Left ventricle myocardium inferior (tissue), 1 donor: ENCODE measurements around the gene POM121L12. TPM values are rescaled to one million over a fixed set of nuclear protein-coding genes. Genes with fewer than 3 reads are reported as not detected.

ENCODE experiments used
- DNase-seq: peaks from one replicate; pipeline ENCODE4 v3.0.0-alpha.2; 2020
- H3K27ac ChIP-seq: fragments of 200-600 bp; replicated peaks from 2 replicates; pipeline ENCODE4 v1.8.0; 2021
- H3K27me3 ChIP-seq: fragments of 200-600 bp; 2 replicates; pipeline ENCODE4 v1.8.0; 2021; ENCODE audit warnings: low read depth
- H3K36me3 ChIP-seq: fragments of 200-600 bp; 2 replicates; pipeline ENCODE4 v1.8.0; 2021
- H3K4me1 ChIP-seq: fragments of 200-600 bp; 2 replicates; pipeline ENCODE4 v1.8.0; 2021
- H3K4me3 ChIP-seq: fragments of 200-600 bp; 2 replicates; pipeline ENCODE4 v1.8.0; 2021; ENCODE audit warnings: mild to moderate bottlenecking, moderate library complexity
- H3K9me3 ChIP-seq: fragments of 200-600 bp; replicated peaks from 2 replicates; pipeline ENCODE4 v1.8.0; 2021
- intact Hi-C: fragments of 100-400 bp; cut with micrococcal nuclease; formaldehyde crosslinking; loops from one replicate; pipeline ENCODE4 v1.11.0; 2022
- total RNA-seq: library from RNA; stranded (reverse); fragmentation: NEBNext Ultra II Directional; extraction: Animal tissue kit (Norgen Biotek cat#: 25700); gene quantifications from one replicate; pipeline ENCODE4 v1.2.1, GENCODE V29; 2021
- TF ChIP-seq, protein P1 (sequence below): fragments of 200-600 bp; IDR thresholded peaks from 2 replicates; pipeline ENCODE4 v1.8.0; 2021; ENCODE audit warnings: antibody characterized with exemption, mild to moderate bottlenecking, borderline replicate concordance
- donor health status: DM: no; HTN: yes; CAD: no; lungs with severe emphysema.

The POM121L12 gene
- total RNA-seq, 1 donor from 2014 or later, result not detected

GRCh38 chr7:53048638-53049037 is 13.2 kb downstream of the POM121L12 start:
- H3K36me3 ChIP-seq, result no peaks in the 10 kb centered on the region
- no peaks in the 10 kb centered on the region for H3K4me1 ChIP-seq
- no peak overlapping the region for H3K27ac ChIP-seq
- no peaks in the 10 kb centered on the region for H3K27me3 ChIP-seq
- intact Hi-C loops, result no loop called here
- TF ChIP-seq, protein P1, sequence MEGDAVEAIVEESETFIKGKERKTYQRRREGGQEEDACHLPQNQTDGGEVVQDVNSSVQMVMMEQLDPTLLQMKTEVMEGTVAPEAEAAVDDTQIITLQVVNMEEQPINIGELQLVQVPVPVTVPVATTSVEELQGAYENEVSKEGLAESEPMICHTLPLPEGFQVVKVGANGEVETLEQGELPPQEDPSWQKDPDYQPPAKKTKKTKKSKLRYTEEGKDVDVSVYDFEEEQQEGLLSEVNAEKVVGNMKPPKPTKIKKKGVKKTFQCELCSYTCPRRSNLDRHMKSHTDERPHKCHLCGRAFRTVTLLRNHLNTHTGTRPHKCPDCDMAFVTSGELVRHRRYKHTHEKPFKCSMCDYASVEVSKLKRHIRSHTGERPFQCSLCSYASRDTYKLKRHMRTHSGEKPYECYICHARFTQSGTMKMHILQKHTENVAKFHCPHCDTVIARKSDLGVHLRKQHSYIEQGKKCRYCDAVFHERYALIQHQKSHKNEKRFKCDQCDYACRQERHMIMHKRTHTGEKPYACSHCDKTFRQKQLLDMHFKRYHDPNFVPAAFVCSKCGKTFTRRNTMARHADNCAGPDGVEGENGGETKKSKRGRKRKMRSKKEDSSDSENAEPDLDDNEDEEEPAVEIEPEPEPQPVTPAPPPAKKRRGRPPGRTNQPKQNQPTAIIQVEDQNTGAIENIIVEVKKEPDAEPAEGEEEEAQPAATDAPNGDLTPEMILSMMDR, result no peak
- no peaks in the 10 kb centered on the region for H3K9me3 ChIP-seq
- DNase-seq, result no peak
- no peak overlapping the region for H3K4me3 ChIP-seq

- H3K27ac ChIP-seq, result no peak overlapping the region
- H3K4me3 ChIP-seq, result no peak overlapping the region
- no peak for DNase-seq
- no peaks in the 10 kb centered on the region for H3K4me1 ChIP-seq
- TF ChIP-seq, protein P1, result no peak
- no peaks in the 10 kb centered on the region for H3K36me3 ChIP-seq
- H3K9me3 ChIP-seq, result no peaks in the 10 kb centered on the region
- intact Hi-C loops, result no loop called here
- no peaks in the 10 kb centered on the region for H3K27me3 ChIP-seq
Measured at GRCh38 chr7:53050433-53050832, 15.0 kb downstream of the POM121L12 start.

DNA sequence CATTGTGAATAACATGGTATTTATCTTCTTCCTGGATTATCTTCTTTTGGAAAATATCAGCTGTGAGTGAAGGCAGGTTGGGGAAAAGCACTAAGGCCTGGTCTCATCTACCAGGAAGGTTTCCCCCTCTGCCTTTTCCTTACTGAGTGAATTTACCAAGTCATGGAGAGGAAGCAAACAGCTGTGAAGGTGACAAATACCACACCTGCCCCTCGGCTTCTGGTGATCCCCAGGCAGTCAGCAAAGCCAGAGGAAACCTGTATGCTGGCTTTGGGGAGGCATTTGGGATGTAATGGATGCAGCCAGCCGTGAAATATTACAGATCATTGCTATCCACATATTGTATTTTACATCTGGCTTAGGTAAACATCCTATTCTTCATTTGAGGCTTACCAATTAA is 24.2 kb downstream of the POM121L12 start:
- no peak overlapping the region for H3K4me3 ChIP-seq
- H3K27ac ChIP-seq, result no peak overlapping the region
- peaks cover 11% of the 10 kb centered on the region for H3K9me3 ChIP-seq
- TF ChIP-seq, protein P1, result no peak
- H3K27me3 ChIP-seq, result no peaks in the 10 kb centered on the region
- intact Hi-C loops, result no loop called here
- H3K36me3 ChIP-seq, result no peaks in the 10 kb centered on the region
- no peaks in the 10 kb centered on the region for H3K4me1 ChIP-seq
- DNase-seq, result no peak

DNA sequence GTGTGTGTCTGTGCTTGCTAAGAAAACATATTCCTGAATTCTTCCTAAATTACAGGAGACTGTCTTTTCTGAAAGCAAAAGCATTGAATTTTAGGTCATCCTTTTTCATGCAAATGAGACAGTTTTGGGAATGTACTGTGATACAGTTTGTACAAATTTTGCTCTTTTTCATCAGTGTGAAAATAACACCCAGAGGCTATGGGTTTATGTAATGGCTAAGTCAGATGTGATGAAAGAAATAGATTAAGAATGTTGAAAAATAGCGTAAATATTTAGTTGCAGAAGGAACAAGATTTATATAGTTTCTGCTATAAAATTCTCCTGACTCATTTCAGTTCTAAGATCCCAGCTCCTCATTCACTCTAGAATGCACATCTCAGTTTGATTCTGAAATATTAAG is 24.6 kb downstream of the POM121L12 start:
- TF ChIP-seq, protein P1, result no peak
- no peaks in the 10 kb centered on the region for H3K36me3 ChIP-seq
- H3K4me3 ChIP-seq, result no peak overlapping the region
- DNase-seq, result no peak
- H3K27me3 ChIP-seq, result no peaks in the 10 kb centered on the region
- peaks cover 16% of the 10 kb centered on the region for H3K9me3 ChIP-seq
- no peaks in the 10 kb centered on the region for H3K4me1 ChIP-seq
- intact Hi-C loops, result no loop called here
- H3K27ac ChIP-seq, result no peak overlapping the region

GRCh38 chr7:53062796-53063195 is 27.4 kb downstream of the POM121L12 start:
- DNase-seq, result no peak
- TF ChIP-seq, protein P1, result no peak
- intact Hi-C loops, result no loop called here
- Histone ChIP-seq H3K36me3 (no peaks in the 10 kb centered on the region), H3K4me3 (no peak overlapping the region), H3K27me3 (no peaks in the 10 kb centered on the region), H3K9me3 (peaks cover 20% of the 10 kb centered on the region), H3K27ac (no peak overlapping the region), H3K4me1 (no peaks in the 10 kb centered on the region)

DNA sequence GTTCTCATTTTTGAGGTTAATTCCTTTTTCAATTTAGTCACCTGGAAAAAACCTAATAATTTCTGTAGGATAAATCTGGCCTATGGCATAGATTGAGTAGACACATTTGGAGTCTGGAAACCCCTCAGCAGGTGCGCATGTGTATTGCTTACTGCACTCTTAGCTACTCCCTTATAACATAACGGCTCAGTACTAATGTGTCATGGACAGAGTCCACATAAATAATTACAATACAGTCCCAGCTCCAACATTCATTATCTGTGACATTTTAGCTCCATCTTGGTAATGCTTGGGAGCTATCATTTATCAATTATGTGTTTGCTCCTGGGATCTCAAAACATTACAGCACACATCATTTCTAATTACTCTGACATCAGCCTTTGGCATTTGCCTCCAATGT is 33.2 kb downstream of the POM121L12 start:
- DNase-seq, result no peak
- Histone ChIP-seq H3K9me3 (peaks cover 17% of the 10 kb centered on the region), H3K27me3 (no peaks in the 10 kb centered on the region), H3K4me1 (no peaks in the 10 kb centered on the region), H3K4me3 (no peak overlapping the region), H3K36me3 (no peaks in the 10 kb centered on the region), H3K27ac (no peak overlapping the region)
- intact Hi-C loops, result no loop called here
- TF ChIP-seq, protein P1, result no peak
